Measurements from ENCODE around the gene TIE1. TPM values are rescaled to one million over a fixed set of nuclear protein-coding genes. Genes with fewer than 3 reads are reported as not detected.

The TIE1 gene
- total RNA-seq, 6 experiments from 2014 or later, result 5.8 to 12.2 (median 8.0) TPM

DNA sequence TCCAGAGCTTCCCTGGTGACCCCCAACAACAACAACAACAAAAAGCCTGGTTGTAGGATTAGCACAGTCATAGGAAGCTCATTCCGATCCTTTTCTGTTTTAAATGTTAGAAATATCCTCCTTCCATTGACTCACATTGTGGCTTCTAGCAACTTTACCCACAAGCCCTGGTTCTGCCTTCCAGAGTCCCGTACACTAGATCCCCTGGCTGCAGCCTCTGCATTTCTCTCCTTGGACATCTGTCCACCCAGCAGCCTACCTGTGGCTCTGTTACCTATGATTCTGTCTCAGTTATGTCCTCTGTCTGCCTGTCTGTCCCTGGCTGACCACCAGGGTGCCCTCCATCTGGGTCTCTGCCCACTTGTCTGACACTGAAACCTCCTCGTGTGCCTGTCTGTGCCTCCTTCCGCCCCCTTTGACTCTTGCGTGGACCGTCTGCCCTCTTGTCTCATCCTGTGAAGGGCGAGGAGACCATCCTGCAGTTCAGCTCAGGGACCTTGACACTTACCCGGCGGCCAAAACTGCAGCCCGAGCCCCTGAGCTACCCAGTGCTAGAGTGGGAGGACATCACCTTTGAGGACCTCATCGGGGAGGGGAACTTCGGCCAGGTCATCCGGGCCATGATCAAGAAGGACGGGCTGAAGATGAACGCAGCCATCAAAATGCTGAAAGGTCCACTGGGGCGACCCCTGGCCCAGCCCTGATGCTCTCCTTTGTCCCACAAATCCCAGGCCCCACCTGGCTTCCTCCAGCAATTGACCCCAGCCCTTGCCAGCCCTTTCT lies 16.1 kb downstream of the TIE1 start:
- Histone ChIP-seq H3K4me1 (peaks cover 0 to 25% (median 12%) of the 10 kb centered on the region in 4 donors), H3K27me3 (no peaks in the 10 kb centered on the region), H3K4me3 (no peak overlapping the region), H3K9me3 (no peaks in the 10 kb centered on the region), H3K36me3 (no peaks in the 10 kb centered on the region), H3K27ac (no peak overlapping the region)
- DNase-seq, result peak in 1 of 3 donors; percentile 42
- intact Hi-C loops (cut with DNase I), result no loop called here
- 79% methylated on average over 2 of the region's 16 CpGs for WGBS (ENCODE audit: insufficient coverage, low coverage, low lambda C conversion rate, missing lambda C conversion rate)
- ATAC-seq, result no peak
- TF ChIP-seq POLR2A (IDR thresholded peaks at IDR 0.05), result no peak
- TF ChIP-seq, protein P1, sequence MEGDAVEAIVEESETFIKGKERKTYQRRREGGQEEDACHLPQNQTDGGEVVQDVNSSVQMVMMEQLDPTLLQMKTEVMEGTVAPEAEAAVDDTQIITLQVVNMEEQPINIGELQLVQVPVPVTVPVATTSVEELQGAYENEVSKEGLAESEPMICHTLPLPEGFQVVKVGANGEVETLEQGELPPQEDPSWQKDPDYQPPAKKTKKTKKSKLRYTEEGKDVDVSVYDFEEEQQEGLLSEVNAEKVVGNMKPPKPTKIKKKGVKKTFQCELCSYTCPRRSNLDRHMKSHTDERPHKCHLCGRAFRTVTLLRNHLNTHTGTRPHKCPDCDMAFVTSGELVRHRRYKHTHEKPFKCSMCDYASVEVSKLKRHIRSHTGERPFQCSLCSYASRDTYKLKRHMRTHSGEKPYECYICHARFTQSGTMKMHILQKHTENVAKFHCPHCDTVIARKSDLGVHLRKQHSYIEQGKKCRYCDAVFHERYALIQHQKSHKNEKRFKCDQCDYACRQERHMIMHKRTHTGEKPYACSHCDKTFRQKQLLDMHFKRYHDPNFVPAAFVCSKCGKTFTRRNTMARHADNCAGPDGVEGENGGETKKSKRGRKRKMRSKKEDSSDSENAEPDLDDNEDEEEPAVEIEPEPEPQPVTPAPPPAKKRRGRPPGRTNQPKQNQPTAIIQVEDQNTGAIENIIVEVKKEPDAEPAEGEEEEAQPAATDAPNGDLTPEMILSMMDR (IDR thresholded peaks at IDR 0.05), result no peak

DNA sequence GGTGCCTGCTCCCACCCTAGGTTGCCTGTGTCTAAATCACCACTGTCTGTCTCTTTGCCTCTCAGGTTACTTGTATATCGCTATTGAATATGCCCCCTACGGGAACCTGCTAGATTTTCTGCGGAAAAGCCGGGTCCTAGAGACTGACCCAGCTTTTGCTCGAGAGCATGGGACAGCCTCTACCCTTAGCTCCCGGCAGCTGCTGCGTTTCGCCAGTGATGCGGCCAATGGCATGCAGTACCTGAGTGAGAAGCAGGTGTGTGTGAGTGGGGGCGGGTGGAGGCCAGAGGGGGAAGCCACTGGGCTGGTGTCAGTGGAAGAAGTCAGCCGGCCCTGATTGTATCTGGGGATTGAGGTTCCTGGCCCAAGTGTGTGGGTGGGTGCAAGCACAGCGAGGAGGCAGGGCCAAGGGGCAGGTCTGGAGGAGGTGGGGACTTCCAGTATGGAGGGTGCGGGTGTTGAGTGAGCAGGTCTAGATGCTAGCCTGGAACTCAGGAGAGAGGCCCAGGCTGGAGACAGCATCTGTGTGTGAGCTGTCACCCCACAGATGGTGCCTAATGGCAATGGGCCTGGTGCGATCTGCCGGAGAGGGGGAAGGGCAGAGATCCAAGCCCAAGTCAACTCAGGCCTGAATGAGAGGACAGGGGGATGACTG lies 17.2 kb downstream of the TIE1 start:
- no peak overlapping the region for H3K27ac ChIP-seq
- ATAC-seq (no peak), DNase-seq (no peak)
- WGBS (ENCODE audit: insufficient coverage, low coverage, low lambda C conversion rate, missing lambda C conversion rate), result 94% methylated on average over 8 of the region's 15 CpGs
- no peaks in the 10 kb centered on the region for H3K9me3 ChIP-seq
- intact Hi-C loops (cut with DNase I), result no loop called here
- TF ChIP-seq, protein P1 (IDR thresholded peaks at IDR 0.05), result no peak
- no peak for TF ChIP-seq POLR2A (IDR thresholded peaks at IDR 0.05)
- H3K4me3 ChIP-seq, result no peak overlapping the region
- H3K27me3 ChIP-seq, result no peaks in the 10 kb centered on the region
- peaks cover 0 to 17% (median 7%) of the 10 kb centered on the region in 4 donors for H3K4me1 ChIP-seq
- H3K36me3 ChIP-seq, result no peaks in the 10 kb centered on the region

DNA sequence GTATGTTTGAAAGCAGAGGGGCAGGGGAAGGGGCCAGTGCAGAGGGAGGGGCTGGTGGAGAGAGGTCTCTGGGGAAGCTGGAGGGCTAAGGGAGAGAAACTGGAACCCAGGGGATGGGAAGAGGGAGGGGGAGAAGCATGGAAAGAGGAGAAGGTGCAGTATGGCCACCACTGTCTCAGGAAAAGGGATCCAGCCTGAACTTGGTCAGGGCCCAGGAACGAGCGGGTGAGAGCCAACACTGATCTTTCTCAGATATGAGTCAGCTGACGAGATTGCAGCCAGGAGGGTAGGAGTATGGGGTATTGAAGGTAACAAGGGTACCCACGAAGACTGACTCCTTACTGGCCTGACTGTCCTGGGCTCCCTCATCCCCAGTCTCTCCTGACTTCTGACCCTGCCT lies 18.0 kb downstream of the TIE1 start:
- no peak overlapping the region for H3K27ac ChIP-seq
- no peak overlapping the region for H3K4me3 ChIP-seq
- H3K36me3 ChIP-seq, result no peaks in the 10 kb centered on the region
- intact Hi-C loops (cut with DNase I), result no loop called here
- ATAC-seq (no peak), DNase-seq (no peak)
- no peaks in the 10 kb centered on the region for H3K9me3 ChIP-seq
- 60% methylated on average over 1 of the region's 4 CpGs for WGBS (ENCODE audit: insufficient coverage, low coverage, low lambda C conversion rate, missing lambda C conversion rate)
- TF ChIP-seq POLR2A (IDR thresholded peaks at IDR 0.05), result no peak
- TF ChIP-seq, protein P1 (IDR thresholded peaks at IDR 0.05), result no peak
- H3K4me1 ChIP-seq, result peaks cover 0 to 8% (median 3%) of the 10 kb centered on the region in 4 donors
- H3K27me3 ChIP-seq, result no peaks in the 10 kb centered on the region

DNA sequence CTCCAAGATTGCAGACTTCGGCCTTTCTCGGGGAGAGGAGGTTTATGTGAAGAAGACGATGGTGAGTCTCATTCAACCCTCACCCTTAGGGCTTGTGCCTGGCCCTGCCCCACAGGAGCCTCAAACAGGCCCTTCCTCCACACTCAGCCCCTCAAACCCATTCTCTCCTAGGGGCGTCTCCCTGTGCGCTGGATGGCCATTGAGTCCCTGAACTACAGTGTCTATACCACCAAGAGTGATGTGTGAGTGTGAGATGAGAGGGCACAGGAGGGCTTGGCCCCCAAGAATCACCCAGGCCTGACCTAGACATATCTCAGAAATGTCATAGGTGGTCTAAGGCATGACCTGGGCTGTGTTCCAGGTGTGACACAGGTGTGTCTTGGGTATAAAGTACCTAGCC lies 18.5 kb downstream of the TIE1 start:
- no peaks in the 10 kb centered on the region for H3K36me3 ChIP-seq
- no CpG with 5 or more reads among the region's 5 CpGs for WGBS (ENCODE audit: insufficient coverage, low coverage, low lambda C conversion rate, missing lambda C conversion rate)
- ATAC-seq (no peak), DNase-seq (no peak)
- no peaks in the 10 kb centered on the region for H3K27me3 ChIP-seq
- no peak overlapping the region for H3K27ac ChIP-seq
- no peak overlapping the region for H3K4me3 ChIP-seq
- peaks cover 0 to 3% (median under 1%) of the 10 kb centered on the region in 4 donors for H3K4me1 ChIP-seq
- no peaks in the 10 kb centered on the region for H3K9me3 ChIP-seq
- intact Hi-C loops (cut with DNase I), result no loop called here
- TF ChIP-seq, protein P1 (IDR thresholded peaks at IDR 0.05), result no peak
- no peak for TF ChIP-seq POLR2A (IDR thresholded peaks at IDR 0.05)

Measured in right lobe of liver (tissue), 6 donors.